H7 (cell line): ENCODE results near the gene SMIM36. TPM values are rescaled to one million over a fixed set of nuclear protein-coding genes. Genes with fewer than 3 reads are reported as not detected.
"Not testable (repeated sequence)": the region's sequence is repeated elsewhere in the genome, so short reads cannot be mapped to it uniquely, and the experiment has no call there.

Source experiments
- DNase-seq: peaks from one replicate; pipeline ENCODE4 v3.0.0; 2012
- H3K27me3 ChIP-seq: 2 replicates; pipeline ENCODE4 v1.6.0; 2011; ENCODE audit warnings: mild to moderate bottlenecking, low read length; ENCODE audit not compliant: control insufficient read depth, insufficient read depth
- H3K36me3 ChIP-seq: replicated peaks from 2 replicates; pipeline ENCODE4 v1.5.1; 2011; ENCODE audit warnings: low read length; ENCODE audit not compliant: control insufficient read depth, insufficient read depth
- H3K4me3 ChIP-seq: 2 replicates; pipeline ENCODE4 v1.5.1; 2011; ENCODE audit warnings: low read depth, mild to moderate bottlenecking, control low read depth, low read length, moderate library complexity; ENCODE audit not compliant: insufficient read depth
- total RNA-seq: library from RNA; depleted of rRNA; stranded (reverse); fragments of >200 nt; shearing (Covaris generic); gene quantifications from 2 replicates; pipeline ENCODE4 v1.2.3, GENCODE V29; 2014

SMIM36 gene
- total RNA-seq, 1 experiment from 2014 or later = not detected

- no peaks in the 10 kb centered on the region for H3K36me3 ChIP-seq
- H3K4me3 ChIP-seq = no peak overlapping the region
- no peak for DNase-seq
- H3K27me3 ChIP-seq = no peaks in the 10 kb centered on the region
Measured at GRCh38 chr17:55524440-55525220, 13.4 kb upstream of the SMIM36 start.

DNA sequence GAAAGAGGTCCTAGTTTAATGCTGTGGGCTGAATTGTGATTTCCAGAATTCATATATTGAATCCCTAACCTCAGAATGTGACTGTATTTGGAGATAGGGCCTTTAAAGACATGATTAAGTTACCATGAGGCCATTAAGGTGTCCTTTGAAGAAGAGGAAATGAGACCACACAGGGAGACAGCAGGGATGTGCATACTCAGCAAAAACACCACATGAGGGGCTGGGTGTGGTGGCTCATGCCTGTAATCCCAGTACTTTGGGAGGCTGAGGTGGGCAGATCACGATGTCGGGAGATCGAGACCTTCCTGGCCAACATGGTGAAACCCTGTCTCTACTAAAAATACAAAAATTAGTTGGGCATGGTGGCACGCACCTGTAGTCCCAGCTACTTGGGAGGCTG lies 11.8 kb upstream of the SMIM36 start:
- H3K36me3 ChIP-seq, H3K27me3 ChIP-seq, H3K4me3 ChIP-seq, DNase-seq: not testable (repeated sequence)

DNA sequence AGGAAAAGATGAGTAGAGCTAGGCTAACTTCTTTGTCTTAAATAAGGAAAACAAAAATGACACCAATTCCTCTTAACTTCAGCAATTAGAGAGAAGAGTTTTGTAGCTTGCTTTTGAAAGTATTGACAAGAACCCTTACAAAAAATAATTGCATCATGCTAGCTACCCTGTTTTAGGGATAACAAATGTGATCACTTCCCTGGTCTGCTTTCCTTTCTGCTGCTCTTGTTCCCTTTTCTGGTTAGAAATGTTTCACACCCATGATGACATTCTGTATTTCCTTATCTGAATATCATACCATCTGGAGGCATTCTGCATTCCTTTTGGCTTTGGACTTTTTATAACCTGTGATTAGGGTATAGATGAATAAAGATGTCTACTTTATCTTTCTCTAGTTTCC lies 9.9 kb upstream of the SMIM36 start:
- no peak for DNase-seq
- Histone ChIP-seq H3K4me3 (no peak overlapping the region), H3K27me3 (no peaks in the 10 kb centered on the region), H3K36me3 (no peaks in the 10 kb centered on the region)

GRCh38 chr17:55520402-55520801 lies 9.2 kb upstream of the SMIM36 start:
- Histone ChIP-seq H3K27me3 (no peaks in the 10 kb centered on the region), H3K36me3 (no peaks in the 10 kb centered on the region), H3K4me3 (no peak overlapping the region)
- DNase-seq = no peak

DNA sequence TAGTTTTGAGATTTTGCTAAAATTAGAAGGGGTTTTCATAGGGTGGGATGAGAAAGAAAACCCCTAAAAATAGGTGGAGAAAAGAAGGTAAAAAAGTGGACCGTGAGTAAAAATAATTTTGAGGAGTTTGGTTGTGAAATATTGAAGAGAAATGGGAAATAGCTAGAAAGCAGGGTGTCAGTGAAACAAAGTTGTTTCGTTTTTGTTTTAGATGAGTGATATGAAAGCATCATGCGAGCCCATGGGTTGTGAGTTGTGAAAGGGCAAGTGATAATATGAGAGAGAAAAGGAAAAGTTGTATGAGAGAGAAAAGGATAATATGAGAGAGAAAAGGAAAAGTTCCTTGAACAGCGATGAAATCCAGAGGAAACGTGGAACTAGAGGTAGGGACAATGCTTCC lies 7.3 kb upstream of the SMIM36 start:
- H3K36me3 ChIP-seq = no peaks in the 10 kb centered on the region
- DNase-seq = no peak
- no peaks in the 10 kb centered on the region for H3K27me3 ChIP-seq
- H3K4me3 ChIP-seq = no peak overlapping the region

GRCh38 chr17:55513885-55514590 lies 2.8 kb upstream of the SMIM36 start:
- DNase-seq = peak; percentile 37
- H3K4me3 ChIP-seq = no peak overlapping the region
- no peaks in the 10 kb centered on the region for H3K27me3 ChIP-seq
- no peaks in the 10 kb centered on the region for H3K36me3 ChIP-seq

- not testable (repeated sequence) for DNase-seq, H3K36me3 ChIP-seq, H3K4me3 ChIP-seq, H3K27me3 ChIP-seq
Measured at GRCh38 chr17:55507669-55508068, 3.6 kb downstream of the SMIM36 start.

- H3K36me3 ChIP-seq, DNase-seq, H3K27me3 ChIP-seq, H3K4me3 ChIP-seq: not testable (repeated sequence)
Measured at GRCh38 chr17:55501626-55502025, 9.6 kb downstream of the SMIM36 start.

GRCh38 chr17:55500103-55500502 lies 11.1 kb downstream of the SMIM36 start:
- H3K36me3 ChIP-seq = no peaks in the 10 kb centered on the region
- no peaks in the 10 kb centered on the region for H3K27me3 ChIP-seq
- no peak overlapping the region for H3K4me3 ChIP-seq
- no peak for DNase-seq

DNA sequence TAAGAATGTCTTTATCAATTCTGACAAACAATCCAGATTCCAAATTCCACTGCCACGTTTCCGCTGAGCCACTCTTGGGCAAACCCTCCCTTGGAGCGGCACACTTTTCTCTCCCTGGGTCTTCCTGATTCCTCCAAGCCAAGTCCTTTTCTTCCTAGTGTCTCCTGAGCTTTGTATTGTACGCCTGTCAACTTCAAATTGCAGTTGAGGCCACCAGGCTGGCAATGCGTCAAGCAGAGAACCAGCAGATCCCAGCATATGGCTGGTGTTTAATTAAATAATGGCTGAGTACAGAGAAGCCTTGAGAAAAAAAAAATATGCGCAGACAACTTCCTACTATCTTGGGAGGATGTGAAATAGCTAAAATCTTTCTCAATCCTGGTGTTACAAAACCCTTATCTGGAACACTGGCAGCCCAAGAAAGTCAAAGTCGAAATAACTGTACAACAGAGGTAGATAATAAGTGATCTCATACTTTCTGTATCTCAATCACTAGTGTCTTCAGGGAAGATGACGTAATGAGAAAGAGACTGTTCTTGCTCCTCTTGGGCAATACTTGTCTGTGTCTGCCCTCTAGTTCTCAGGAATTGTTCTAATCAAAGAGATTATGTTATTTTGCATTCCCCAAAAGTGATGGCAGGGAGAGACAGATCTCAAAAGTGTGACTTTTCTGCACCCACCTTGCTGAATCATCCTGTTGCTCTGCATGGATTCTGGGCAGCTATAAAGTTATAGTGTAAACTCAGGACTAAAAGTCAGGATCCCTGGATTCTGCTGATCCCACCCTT lies 15.0 kb downstream of the SMIM36 start:
- DNase-seq = no peak

GRCh38 chr17:55495239-55495638 lies 16.0 kb downstream of the SMIM36 start:
- DNase-seq = no peak
- H3K4me3 ChIP-seq = no peak overlapping the region
- H3K36me3 ChIP-seq = no peaks in the 10 kb centered on the region
- no peaks in the 10 kb centered on the region for H3K27me3 ChIP-seq

More for the DNA sequence above, 15.0 kb downstream of the SMIM36 start:
- Histone ChIP-seq H3K4me3 (no peak overlapping the region), H3K27me3 (no peaks in the 10 kb centered on the region), H3K36me3 (no peaks in the 10 kb centered on the region)

DNA sequence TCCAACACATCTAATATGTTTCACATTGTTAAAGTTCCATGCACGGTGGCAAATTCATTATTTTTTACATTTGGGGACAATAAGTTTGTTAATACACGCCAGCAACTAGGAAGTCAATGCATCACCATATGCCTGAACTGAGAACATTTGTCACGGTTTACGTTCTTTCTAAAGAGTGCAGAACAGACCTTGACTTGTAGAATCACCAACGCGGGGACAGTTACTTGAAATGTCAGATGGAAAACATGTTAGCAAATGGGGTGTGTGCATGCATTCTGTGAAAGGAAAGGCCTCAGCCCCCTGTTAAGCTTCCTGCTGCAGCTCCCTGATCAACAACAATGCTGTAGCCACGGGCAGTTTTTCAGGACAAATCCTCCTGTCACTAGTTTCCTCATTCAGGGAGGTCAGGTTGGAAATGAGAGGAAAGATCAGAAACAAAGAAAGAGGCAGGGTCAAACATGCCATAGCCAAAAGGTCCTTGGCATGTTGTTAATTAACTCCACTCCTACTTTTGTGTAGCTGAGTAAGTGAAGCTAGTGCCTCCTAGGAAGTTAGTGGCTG lies 18.4 kb downstream of the SMIM36 start:
- Histone ChIP-seq H3K36me3 (no peaks in the 10 kb centered on the region), H3K4me3 (no peak overlapping the region), H3K27me3 (no peaks in the 10 kb centered on the region)
- no peak for DNase-seq

GRCh38 chr17:55490376-55490775 lies 20.9 kb downstream of the SMIM36 start:
- Histone ChIP-seq H3K4me3 (no peak overlapping the region), H3K36me3 (no peaks in the 10 kb centered on the region), H3K27me3 (no peaks in the 10 kb centered on the region)
- no peak for DNase-seq

GRCh38 chr17:55487695-55488432 lies 23.4 kb downstream of the SMIM36 start:
- Histone ChIP-seq H3K27me3 (no peaks in the 10 kb centered on the region), H3K36me3 (no peaks in the 10 kb centered on the region), H3K4me3 (no peak overlapping the region)
- DNase-seq = no peak
